Measurements from ENCODE around the gene GSE1. TPM values are rescaled to one million over a fixed set of nuclear protein-coding genes. Genes with fewer than 3 reads are reported as not detected.

Gene GSE1
- polyA plus RNA-seq, 1 donor = 76.5 TPM

DNA sequence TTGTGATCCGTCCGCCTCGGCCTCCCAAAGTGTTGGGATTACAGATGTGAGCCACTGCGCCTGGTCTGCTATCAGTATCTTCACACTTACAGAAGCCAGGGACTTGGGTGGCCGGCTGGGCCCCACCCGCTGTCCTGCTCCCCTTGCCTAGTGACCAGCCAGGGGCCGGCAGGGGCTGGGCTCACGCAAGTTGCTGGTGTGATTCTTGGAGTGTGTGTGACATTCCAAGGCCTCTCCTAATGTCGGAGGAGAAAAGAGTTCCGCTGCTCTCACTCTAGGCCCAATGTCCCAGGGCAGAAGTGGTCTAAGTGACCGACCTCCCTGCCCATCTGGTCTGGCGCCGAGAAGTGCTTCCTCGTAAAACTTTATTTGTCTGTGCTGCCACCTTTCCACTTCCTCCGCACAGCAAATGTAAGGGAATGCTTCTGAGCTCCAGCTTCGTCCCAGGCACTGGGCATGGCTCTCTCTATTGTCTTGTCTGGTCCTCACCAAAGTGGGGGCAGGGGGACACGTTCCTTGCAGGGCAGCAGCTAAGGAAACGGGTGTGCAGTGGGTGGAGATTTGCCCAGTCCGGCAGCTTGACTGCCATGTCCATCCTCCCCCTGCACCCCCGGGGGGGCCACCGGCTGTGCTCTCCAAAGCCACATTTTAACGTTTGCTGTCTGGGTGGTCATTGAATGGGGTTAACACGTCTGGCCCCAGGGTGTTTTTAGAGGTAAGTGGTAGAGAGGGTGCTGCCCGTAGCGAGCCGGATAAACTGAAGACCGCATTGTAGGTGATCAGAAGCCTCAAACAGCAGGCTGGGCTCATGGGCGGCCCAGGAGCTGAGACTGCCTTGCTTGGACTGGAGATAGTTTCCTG, 7.8 kb upstream of the GSE1 start:
- DNase-seq = no peak

DNA sequence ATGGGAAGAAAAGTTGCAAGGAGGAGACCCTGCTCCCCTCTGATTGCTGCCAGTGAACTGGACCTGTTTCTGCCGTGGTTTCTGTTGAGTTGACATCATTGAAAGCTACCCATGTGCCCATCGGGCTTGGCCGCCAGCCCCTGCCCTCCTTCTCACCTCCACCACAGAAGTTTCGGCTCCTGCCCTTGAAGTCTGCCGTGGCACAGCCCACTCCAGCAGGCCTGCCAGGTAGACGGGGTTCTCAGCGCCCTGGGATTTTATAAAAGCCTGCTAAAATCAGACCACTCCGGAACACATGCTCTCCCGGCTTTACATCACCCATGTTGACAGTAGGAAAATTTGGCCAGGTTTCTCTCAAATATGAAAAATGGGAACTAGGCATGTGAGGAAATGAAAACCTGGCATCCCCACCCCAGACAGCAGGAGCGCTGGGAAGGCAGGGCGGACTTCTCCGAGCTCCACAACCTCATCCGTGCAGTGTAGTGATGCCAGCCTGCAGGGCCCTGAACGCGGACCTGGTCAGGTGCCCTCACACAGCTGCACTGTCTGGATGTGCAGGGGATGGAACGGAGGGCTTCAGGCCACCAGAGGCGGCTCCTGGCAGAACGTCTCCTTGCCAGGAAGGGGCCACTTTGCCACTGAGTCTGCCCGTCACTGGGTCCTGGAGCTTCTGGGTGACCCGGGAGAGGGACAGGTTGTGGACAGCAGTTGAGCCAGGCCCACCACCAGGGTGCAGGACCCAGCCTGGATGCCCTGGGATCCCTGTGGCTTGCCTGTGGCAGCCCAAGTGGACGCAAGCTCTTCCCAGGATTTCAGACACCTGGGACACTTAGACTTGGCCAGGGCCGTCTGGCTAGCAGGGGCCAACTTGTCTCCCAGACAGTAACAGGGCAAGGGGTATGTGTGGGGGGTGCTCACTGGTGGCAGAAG, 6.9 kb upstream of the GSE1 start:
- no peak for DNase-seq

DNA sequence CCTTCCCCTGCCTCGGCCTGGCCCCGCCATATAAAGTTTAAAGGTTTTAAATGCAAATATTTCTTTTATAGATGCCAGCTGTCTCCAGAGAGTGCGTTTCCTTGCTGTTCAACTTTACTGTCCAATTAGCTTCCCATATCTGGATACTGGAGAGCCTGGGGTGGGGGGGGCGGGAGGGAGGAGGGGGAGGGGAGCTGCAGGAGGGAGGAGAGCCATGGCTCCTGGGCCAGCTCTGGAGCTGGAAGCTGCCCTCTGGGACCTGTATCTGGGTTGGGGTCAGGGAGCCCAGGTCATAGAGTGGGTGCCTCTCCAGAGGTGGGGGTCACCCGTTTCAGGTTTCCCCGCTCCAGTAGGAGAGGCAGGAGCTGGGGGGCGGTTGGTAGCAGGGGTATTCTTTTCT, 6.2 kb upstream of the GSE1 start:
- DNase-seq = no peak

DNA sequence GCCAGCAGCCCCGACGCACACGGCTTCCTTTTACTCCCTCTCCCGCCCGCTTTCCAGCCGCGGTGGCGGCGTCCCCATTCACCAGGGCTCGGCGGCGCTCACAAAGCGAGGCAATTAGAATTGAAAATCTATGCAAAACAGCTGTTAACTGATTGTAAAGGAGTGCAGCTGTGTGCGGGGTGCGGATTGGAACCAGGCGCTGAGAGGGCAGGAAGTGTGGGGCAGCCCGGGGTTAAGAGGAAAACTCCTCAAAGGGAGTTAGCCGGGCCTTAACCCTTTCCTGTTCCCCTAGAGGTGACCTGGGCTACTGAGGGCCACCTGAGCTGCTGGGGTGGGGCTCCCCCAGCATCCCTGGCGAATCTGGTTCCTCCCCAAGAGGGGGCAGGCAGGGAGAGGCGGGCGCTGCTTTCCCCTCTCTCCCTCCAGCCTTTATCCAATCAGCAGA, 5.8 kb upstream of the GSE1 start:
- DNase-seq = no peak

DNA sequence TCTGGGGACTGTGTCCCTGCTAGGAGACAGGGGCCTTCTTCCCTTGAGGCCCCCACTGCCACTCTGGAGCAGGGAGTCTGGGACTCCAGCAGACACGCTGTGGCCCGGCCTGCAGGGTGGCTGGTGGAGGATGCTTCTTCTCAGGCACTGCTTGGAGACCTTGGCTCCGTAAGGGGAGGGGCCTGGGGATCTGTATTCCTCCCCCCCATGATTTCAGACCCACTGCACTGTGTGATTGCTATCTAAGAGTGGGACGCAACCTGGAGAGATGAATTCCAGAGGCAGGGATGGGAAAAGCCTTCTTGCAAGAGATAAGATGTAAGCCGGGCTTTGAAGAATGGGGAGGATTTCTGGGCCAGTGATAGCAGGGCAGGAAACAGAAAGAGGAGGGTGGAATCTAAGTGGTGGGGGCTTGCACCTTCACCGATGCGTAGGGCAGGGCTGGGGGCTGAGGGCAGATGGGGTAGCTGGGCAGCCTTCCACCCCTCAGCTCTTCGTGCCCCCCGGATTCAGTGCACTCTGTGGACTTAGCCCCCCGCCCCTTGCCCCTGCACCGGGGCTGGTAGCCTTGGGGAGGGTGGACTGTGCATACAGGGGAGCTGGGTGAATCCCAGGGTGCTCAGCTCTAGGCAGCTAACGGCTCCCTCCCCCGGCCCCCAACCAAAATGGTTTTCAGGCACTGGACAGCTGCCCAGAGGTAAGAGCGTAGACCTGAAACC, 5.2 kb upstream of the GSE1 start:
- no peak for DNase-seq

DNA sequence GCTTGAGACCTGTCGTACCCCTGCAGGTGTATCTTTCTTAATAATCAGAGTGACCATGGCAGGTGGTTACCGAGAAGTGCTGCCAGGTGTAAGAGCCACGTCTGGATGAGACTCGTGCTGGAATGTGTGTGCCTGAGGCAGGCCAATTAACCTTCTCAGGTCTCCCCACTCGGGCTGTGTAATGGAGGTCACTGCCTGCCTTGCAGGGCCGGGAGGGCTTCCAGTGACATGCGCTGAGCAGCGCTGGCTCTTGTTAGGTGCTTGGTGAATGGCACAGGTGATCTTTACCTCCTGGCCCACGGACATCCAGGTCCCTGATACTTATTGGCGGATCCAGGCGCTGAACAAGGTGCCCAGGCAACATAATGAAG, 4.6 kb upstream of the GSE1 start:
- no peak for DNase-seq

DNA sequence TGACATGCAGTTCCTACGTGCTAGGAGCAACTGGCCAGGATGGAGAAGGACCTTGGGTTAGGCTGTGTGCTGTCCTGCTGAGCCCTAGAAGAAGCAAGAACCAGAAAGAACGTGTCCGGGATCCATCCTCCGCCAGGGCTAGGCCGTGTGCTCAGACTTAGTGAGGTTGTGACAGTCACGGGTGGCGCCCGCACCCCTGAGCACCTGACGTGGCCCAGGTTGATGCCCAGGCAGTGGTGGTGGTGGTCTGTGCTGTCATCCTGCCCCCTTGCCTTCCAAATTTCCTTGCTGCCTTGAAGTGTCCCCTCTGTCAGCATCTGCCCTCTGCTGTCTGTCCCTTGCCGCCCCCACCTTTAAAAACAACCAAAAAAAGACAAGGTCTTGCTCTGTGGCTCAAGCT, 4.2 kb upstream of the GSE1 start:
- DNase-seq = no peak

DNA sequence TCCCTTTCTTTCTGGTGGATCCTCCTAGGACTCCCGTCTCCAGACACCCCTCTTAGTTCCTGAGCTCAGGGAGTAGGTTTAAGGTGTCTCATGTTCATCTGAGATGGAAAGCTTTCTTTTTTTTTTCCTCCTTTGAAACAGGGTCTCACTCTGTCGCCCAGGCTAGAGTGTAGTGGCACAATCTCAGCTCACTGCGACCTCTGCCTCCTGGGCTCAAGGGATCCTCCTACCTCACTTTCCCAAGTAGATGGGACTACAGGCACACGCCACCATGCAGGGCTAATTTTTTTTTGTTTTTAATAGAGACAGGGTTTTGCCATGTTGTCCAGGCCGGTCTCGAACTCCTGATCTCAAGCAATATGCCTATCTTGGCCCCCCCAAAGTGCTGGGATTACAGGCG, 3.6 kb upstream of the GSE1 start:
- DNase-seq = no peak

DNA sequence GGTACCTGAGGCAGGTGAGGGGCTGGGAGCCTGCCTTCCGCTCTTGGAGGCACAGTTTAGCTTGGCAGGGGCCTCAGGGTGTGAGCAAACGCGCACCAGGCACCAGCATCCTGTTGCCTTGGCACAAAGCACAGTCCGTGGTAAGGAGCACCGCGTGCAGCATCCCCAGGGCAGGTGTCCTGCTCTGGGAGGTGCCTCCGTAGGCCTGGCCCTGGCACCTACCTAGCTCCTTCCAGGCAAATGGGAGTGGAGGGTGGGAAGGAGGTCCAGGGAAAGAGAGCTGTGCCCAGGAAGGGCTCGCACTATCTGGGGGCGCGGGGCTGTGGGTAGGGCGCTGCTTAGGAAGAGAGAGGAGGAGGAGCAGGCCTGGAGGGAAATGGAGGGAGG, 3.1 kb upstream of the GSE1 start:
- DNase-seq = no peak

DNA sequence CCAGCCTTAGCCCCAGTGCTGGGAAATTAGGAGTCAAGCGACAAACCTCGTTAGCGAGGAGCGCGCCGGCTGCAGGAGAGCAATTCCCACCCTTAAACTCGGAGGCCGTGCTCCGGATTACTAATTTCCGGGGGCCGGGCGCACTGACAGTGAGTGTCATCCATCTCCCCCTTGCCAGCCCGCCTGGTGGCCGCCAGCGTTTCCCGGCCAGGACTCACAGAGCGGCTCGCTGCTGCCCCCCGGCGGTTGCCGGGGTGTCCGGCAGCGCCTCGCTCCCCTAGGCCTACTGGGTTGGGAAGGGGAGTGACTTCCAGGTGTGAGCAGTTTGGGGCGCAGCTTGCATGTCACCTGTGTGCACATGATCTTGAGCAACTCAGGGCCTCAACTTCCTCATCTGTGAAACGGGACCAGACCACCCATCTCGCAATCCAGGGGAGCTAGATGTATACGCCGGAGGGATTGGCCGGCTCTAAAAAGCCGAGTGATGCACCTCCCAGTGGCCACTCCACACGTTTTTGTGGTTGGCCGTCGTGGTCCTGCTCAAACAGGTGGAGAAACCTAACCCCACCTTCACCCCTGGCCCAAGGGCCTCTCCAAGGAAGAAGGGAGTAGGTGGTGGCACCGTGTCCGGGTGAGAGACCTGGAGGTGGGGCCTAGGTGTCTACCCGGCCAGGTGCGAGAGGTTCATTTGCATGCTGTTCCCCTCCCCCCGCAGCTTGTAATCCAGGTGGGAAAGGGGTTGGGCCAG, 2.5 kb upstream of the GSE1 start:
- DNase-seq = peak; percentile 83

DNA sequence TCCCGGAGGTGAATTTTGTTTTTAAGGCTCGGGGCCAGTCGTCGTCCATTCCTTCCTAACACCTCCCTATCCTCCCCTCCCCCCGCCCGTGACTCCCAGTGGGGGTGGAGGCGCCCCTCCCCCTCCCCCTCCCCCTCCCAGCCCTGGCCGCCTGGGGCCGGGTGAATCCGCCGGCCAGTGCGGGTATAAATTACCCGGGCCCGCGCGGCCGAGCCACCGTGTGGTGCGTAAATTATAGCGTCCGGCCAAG, 2.0 kb upstream of the GSE1 start:
- DNase-seq = no peak

DNA sequence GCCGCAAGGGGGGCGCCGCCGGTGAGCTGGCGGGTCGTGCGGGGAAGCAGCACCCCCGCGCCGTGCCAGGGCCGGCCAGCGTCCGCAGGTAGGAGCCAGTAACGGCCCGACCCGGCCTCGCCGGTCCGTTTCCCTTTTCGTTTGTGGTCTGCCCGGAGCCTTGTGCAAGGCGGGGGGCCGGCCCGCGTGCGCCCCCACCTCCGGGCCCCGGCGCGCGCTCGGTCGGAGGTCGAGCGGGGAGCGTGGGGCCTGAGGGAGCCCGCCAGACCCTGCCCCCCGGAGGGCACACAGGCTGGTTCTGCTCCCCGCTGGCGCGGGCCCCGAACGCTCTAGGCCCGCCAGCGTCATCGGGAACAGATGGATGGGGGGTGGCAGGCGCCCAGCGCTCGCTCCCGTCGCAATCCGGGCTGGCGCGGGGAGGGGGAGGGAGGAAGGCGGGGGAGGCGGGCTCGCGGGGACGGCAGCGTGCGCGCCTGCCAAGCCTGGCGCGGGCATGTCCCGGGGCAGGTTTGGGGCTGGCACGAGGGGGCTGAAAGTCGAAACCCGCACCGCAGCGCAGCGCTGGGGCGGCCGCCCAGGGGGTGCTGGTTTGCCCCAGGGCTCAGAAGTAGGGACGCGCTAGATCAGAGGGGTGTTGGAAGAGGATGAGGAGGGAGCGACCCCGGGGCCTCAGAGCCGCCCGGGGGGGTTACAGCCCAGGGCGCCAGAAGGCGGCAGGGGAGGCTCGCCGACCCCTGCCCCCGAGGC, 1.5 kb upstream of the GSE1 start:
- peak; percentile 69 for DNase-seq

DNA sequence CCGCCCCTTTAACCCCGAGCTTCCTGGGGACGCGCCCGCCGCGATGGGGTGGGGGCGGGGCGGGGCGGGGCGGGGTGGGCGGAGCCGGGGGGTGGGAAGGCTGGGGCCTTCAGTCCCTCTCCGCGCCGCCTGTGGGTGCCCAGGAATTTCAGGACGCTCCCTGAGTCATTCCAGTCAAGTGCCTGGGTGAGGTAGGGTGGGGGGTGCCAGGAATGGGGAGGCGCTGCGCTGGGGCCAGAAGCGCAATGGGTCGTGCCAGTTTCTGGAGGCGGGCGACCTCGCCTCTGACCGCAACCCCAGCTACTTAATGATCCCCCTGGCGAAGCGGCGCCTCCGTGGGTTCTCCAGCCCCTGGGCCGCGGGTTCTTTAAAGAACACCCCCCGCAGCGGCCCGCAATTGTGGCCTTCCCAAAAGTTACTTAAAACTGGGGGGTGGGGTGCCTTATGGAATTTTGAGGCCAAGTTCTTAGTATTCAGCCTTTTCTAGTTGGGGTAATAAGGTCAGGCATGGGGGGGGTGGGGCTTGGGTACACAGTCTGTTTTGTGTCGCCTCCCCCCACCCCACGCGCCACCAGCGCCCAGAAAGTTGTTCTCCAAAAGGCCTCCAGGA, 826 bp upstream of the GSE1 start:
- DNase-seq = no peak

DNA sequence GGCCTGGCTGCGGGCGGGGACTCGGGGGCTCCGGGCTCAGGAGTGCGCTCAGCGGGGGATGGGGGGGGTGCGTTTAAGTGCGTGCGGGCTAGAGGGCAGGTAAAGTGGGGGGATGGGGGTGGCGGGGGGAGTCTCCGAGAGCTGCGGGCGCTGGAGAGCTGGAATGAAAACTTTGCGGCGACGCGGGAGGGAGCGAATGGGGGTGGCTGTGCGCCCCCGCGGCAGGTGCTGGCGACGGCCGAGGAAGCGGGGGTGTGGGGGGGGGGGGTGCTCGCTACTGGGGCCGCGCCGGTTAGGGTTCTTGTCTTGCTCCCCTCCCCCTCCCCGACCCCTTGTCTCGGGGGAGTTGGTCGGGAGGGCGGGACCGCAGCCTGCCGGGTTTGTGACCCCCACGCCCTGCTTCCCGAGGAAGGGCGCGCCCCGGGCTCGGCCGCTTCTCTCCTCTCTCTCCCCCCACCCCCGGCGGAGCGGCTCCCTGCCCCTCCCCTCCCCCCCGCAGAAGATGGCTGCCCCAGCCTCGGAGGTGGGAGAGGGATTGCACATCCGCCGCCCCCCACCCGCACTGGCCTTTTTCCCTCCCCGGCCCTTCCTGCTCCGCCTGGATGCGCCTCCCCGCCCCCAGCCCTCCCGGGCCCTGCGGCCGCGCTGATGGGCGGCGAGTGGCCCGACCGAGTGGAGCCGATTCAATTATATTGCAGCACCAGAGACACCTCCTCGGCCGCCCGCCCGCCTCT, 649 bp downstream of the GSE1 start:
- DNase-seq = peak; percentile 76

DNA sequence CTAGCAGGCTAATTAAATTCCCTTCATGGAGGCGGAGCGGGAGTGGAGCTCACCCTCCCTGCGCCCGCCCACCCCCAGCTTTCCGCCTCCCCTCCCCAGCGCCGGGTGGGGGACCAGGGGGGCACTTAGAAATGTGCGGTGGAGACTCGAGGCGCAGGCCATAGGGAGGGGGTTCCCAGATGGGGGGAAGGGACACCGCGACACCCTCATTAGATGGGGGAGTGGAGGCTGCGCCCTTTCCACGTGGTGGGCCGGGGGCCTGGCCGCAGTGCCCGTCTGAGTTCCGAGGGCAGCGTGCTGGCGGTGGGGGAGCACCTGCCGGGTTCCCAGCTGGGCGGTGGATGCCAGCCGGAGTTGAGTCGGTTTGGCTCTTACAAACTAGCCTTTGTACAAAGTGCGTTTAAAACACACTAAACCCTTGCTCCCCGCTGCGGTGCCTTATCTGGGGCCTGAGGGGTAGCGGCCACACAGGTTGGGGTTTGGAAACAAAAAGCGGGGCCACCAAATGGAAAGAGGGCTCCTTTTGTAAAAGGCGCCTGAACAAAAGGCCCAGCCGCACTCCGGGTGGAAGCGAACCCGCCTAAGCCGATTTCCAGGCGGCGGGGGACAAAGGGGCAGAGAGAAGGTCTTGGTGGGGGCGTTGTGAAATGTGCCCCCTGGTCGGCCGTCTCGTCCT, 1.4 kb downstream of the GSE1 start:
- DNase-seq = no peak

DNA sequence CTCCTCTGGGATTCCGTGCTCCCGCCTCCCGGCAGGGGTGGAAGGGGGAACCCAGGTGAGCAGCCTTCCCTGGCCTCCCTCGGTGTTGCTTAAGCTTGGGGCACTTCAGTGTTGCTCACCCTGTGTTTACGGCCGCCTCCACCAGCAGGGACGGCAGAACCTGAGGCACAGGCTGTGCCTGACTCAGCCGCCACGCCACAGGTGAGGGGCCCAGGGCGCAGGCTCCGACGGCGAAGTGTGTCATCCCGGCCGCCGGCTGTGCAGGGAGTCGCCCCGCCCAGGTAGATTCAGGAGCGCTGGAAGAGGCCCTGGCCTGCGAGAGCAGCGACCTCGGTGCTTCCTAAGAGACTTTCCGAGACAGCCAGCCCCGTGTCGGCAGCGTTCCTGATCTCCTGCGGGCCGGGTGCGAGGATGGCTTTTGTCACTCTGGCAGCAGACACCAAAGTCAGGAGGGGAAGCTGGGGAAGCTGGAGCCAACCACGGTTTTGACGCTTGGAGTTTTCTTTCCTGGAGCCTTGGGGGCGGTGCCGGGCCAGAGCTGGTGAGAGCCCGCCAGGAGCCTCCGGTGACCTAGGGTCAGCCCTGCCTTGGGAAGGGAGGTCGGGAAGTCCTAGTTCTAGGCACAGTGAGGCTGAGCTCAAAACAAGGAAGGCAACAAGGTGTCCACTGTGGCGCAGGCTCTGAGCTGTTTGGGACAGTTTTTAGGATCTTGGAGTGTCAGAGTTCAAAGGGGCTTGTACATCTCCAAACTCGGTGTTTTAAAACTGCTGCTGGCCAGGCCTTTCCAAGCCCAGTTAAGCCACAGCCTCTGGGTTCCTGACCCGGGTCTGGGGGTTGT, 2.1 kb downstream of the GSE1 start:
- DNase-seq = no peak

DNA sequence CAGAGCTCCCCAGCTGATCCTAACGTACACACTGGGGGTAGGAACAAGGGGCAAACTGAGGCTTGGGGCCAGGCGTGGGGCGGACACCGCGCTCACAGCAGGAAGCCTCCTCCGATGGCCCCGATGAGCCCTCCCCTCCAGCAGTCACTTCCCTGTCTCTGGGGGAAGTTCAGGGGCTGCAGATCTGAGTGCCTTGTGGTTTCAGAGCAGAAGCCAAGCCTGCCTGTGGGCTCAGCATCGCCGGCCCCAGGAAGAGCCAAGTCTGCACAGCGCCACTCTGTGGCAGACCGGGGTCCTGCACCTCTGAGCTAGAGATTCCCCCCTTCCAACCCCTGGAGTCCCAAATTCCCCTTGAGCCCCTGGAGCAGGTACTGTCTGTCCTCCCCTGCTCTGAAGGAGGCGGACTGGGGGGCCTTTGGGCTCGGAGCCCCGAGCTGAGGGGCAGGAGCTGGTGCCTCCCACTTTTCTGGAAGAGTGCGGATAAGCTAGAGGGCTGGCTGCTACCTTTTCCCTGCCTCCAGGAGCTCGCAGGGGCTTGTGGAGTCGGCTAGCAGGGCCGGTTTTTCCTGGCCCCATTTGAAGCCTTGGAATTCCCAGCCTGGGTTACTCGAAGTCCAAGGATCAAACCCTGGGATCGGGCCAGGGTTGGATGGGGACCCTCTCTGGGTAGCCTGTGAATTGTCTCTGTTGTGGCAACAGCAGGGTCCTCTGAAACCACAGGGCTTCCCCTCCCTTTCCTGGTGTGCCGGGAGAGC, 2.9 kb downstream of the GSE1 start:
- DNase-seq = no peak
